HEK293 (cell line): ENCODE measurements around the gene MYLK.

Source experiments
- CTCF ChIA-PET: fragments of 350-600 bp; formaldehyde crosslinking; extraction: SDS; loops from one replicate; lab custom pipeline; 2021; ENCODE audit warnings: antibody characterized with exemption; lab: Yijun Ruan, JAX
- POLR2A ChIA-PET: fragments of 300-600 bp; formaldehyde crosslinking; extraction: SDS; loops from one replicate; lab custom pipeline; 2020; ENCODE audit warnings: antibody characterized with exemption, inconsistent platforms; lab: Yijun Ruan, JAX
- H3K27ac ChIP-seq: fragments of 200-500 bp; sonication (Bioruptor generic); 2 replicates; pipeline ENCODE4 v1.5.1; 2014; ENCODE audit warnings: low read depth, low read length, control low read depth, inconsistent platforms; ENCODE audit errors: extremely low read depth
- H3K36me3 ChIP-seq, 2 experiments: fragments of 200-500 bp in 1 of 2; sonication (Bioruptor generic) in 1 of 2; 1 replicate in 1 of 2; 2 replicates in 1 of 2; pipeline ENCODE4 v1.5.1; 2014 to 2017; ENCODE audit warnings: inconsistent platforms in 2 of 2, low read length in 2 of 2; ENCODE audit not compliant: control insufficient read depth in 2 of 2, insufficient read depth in 1 of 2
- H3K4me1 ChIP-seq: fragments of 200-500 bp; sonication (Bioruptor generic); 2 replicates; pipeline ENCODE4 v1.5.1; 2014; ENCODE audit warnings: mild to moderate bottlenecking, low read length, inconsistent platforms; ENCODE audit not compliant: control insufficient read depth, insufficient read depth
- H3K4me3 ChIP-seq: 2 replicates; pipeline ENCODE4 v1.5.1; 2011; ENCODE audit warnings: low read depth, mild to moderate bottlenecking, control low read depth, low read length, moderate library complexity
- H3K9me3 ChIP-seq: fragments of 200-500 bp; sonication (Bioruptor generic); 2 replicates; pipeline ENCODE4 v1.5.1; 2014; ENCODE audit warnings: low read depth, low read length, inconsistent platforms; ENCODE audit not compliant: control insufficient read depth, insufficient read depth
- GLIS2 ChIP-seq: fragments of 450-650 bp; formaldehyde crosslinking; IDR thresholded peaks from 2 replicates; pipeline ENCODE4 v1.5.1; 2016; ENCODE audit warnings: missing biosample characterization, missing genetic modification characterization
- KLF16 ChIP-seq: fragments of 450-650 bp; formaldehyde crosslinking; IDR thresholded peaks from 2 replicates; pipeline ENCODE4 v1.5.1; 2017; ENCODE audit warnings: missing biosample characterization, missing genetic modification characterization
- SP2 ChIP-seq: fragments of 450-650 bp; formaldehyde crosslinking; IDR thresholded peaks from 2 replicates; pipeline ENCODE4 v1.5.1; 2016; ENCODE audit warnings: missing biosample characterization, missing genetic modification characterization
- ZNF10 ChIP-seq: fragments of 450-650 bp; formaldehyde crosslinking; IDR thresholded peaks from 2 replicates; pipeline ENCODE4 v1.5.1; 2017; ENCODE audit warnings: missing biosample characterization, missing genetic modification characterization
- ZNF175 ChIP-seq: fragments of 450-650 bp; formaldehyde crosslinking; IDR thresholded peaks from 2 replicates; pipeline ENCODE4 v1.5.1; 2016; ENCODE audit warnings: missing biosample characterization, missing genetic modification characterization
- ZNF266 ChIP-seq: fragments of 450-650 bp; formaldehyde crosslinking; IDR thresholded peaks from 2 replicates; pipeline ENCODE4 v1.5.1; 2016; ENCODE audit warnings: missing biosample characterization, missing genetic modification characterization, low read depth
- ZNF302 ChIP-seq: fragments of 450-650 bp; formaldehyde crosslinking; IDR thresholded peaks from 2 replicates; pipeline ENCODE4 v1.5.1; 2016; ENCODE audit warnings: missing biosample characterization, missing genetic modification characterization, low read depth
- ZNF366 ChIP-seq: fragments of 450-650 bp; formaldehyde crosslinking; conservative IDR thresholded peaks from 2 replicates; pipeline ENCODE4 v1.5.1; 2016; ENCODE audit warnings: missing biosample characterization, missing genetic modification characterization
- ZNF404 ChIP-seq: fragments of 450-650 bp; formaldehyde crosslinking; IDR thresholded peaks from 2 replicates; pipeline ENCODE4 v1.5.1; 2017; ENCODE audit warnings: missing biosample characterization, missing genetic modification characterization
- ZNF433 ChIP-seq: fragments of 450-650 bp; formaldehyde crosslinking; IDR thresholded peaks from 2 replicates; pipeline ENCODE4 v1.5.1; 2016; ENCODE audit warnings: missing biosample characterization, missing genetic modification characterization, low read depth
- ZNF473 ChIP-seq: fragments of 450-650 bp; formaldehyde crosslinking; IDR thresholded peaks from 2 replicates; pipeline ENCODE4 v1.5.1; 2017; ENCODE audit warnings: missing biosample characterization, missing genetic modification characterization
- ZNF510 ChIP-seq: fragments of 450-650 bp; formaldehyde crosslinking; IDR thresholded peaks from 2 replicates; pipeline ENCODE4 v1.5.1; 2018; ENCODE audit warnings: mild to moderate bottlenecking, missing genetic modification characterization, missing biosample characterization; ENCODE audit not compliant: insufficient replicate concordance
- ZNF529 ChIP-seq: fragments of 450-650 bp; formaldehyde crosslinking; IDR thresholded peaks from 2 replicates; pipeline ENCODE4 v1.5.1; 2017; ENCODE audit warnings: missing genetic modification characterization, missing biosample characterization; ENCODE audit not compliant: insufficient replicate concordance
- ZNF558 ChIP-seq: fragments of 450-650 bp; formaldehyde crosslinking; IDR thresholded peaks from 2 replicates; pipeline ENCODE4 v1.5.1; 2016; ENCODE audit warnings: missing biosample characterization, missing genetic modification characterization
- ZNF701 ChIP-seq: fragments of 450-650 bp; formaldehyde crosslinking; IDR thresholded peaks from 2 replicates; pipeline ENCODE4 v1.5.1; 2016; ENCODE audit warnings: missing biosample characterization, missing genetic modification characterization
- ZSCAN30 ChIP-seq: fragments of 450-650 bp; IDR thresholded peaks from 2 replicates; pipeline ENCODE4 v1.5.1; 2018; ENCODE audit warnings: missing biosample characterization, mild to moderate bottlenecking, missing genetic modification characterization, moderate library complexity
- TF ChIP-seq, protein P1 (sequence below): fragments of 450-650 bp; formaldehyde crosslinking; IDR thresholded peaks from 2 replicates; pipeline ENCODE4 v1.5.1; 2017; ENCODE audit warnings: missing biosample characterization, missing genetic modification characterization
- TF ChIP-seq, protein P2 (sequence below): fragments of 450-650 bp; formaldehyde crosslinking; IDR thresholded peaks from 2 replicates; pipeline ENCODE4 v1.5.1; 2016; ENCODE audit warnings: missing biosample characterization, missing genetic modification characterization
- TF ChIP-seq, protein P3 (sequence below): fragments of 450-650 bp; IDR thresholded peaks from 2 replicates; pipeline ENCODE4 v1.5.1; 2018; ENCODE audit warnings: missing biosample characterization, mild to moderate bottlenecking, missing genetic modification characterization
- TF ChIP-seq, protein P4 (sequence below): fragments of 450-650 bp; formaldehyde crosslinking; IDR thresholded peaks from 2 replicates; pipeline ENCODE4 v1.5.1; 2016; ENCODE audit warnings: missing biosample characterization, missing genetic modification characterization
- TF ChIP-seq, protein P5 (sequence below): fragments of 450-650 bp; formaldehyde crosslinking; IDR thresholded peaks from 2 replicates; pipeline ENCODE4 v1.5.1; 2016; ENCODE audit warnings: missing biosample characterization, missing genetic modification characterization, low read depth

MYLK gene

DNA sequence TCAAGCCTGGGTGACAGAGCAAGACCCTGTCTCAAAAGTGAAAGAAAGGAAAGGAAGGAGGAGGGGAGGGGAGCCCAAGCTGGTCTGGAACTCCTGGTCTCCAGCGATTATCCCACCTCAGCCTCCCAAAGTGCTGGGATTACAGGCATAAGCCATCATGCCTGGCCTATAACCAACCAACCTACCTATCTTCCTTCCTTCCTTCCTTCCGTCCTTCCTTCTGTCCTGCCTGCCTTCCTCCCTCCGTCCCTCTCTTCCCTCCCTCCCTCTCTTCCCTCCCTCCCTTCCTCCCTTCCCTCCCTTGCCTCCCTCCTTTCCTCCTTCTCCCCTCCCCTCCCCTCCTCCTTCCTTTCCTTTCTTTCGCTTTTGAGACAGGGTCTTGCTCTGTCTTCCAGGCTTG is 242.6 kb downstream of the MYLK start:
- H3K9me3 ChIP-seq, result no peaks in the 10 kb centered on the region
- CTCF ChIA-PET, result interaction anchor here (0.6 to 6.9 kb wide), 23 partner anchors 9 to 1047 kb away, joined by 3 to 82 read pairs (median 4); no protein-coding TSS in a partner anchor
- peaks cover 0 to 10% of the 10 kb centered on the region in 2 experiments; a peak in 1 of 3 replicates for H3K36me3 ChIP-seq
- POLR2A ChIA-PET, result no interaction called here
- peak; percentile 73 for TF ChIP-seq ZNF366 (tag by site-specific recombination)
- TF ChIP-seq ZSCAN30 (tag by site-specific recombination), result no peak
- TF ChIP-seq, protein P1, sequence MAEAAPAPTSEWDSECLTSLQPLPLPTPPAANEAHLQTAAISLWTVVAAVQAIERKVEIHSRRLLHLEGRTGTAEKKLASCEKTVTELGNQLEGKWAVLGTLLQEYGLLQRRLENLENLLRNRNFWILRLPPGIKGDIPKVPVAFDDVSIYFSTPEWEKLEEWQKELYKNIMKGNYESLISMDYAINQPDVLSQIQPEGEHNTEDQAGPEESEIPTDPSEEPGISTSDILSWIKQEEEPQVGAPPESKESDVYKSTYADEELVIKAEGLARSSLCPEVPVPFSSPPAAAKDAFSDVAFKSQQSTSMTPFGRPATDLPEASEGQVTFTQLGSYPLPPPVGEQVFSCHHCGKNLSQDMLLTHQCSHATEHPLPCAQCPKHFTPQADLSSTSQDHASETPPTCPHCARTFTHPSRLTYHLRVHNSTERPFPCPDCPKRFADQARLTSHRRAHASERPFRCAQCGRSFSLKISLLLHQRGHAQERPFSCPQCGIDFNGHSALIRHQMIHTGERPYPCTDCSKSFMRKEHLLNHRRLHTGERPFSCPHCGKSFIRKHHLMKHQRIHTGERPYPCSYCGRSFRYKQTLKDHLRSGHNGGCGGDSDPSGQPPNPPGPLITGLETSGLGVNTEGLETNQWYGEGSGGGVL (tag by site-specific recombination), result peak; percentile 24; the same call in 1 of the 2 replicates
- H3K4me1 ChIP-seq, result no peaks in the 10 kb centered on the region
- no peak overlapping the region for H3K27ac ChIP-seq
- H3K4me3 ChIP-seq, result no peak overlapping the region

DNA sequence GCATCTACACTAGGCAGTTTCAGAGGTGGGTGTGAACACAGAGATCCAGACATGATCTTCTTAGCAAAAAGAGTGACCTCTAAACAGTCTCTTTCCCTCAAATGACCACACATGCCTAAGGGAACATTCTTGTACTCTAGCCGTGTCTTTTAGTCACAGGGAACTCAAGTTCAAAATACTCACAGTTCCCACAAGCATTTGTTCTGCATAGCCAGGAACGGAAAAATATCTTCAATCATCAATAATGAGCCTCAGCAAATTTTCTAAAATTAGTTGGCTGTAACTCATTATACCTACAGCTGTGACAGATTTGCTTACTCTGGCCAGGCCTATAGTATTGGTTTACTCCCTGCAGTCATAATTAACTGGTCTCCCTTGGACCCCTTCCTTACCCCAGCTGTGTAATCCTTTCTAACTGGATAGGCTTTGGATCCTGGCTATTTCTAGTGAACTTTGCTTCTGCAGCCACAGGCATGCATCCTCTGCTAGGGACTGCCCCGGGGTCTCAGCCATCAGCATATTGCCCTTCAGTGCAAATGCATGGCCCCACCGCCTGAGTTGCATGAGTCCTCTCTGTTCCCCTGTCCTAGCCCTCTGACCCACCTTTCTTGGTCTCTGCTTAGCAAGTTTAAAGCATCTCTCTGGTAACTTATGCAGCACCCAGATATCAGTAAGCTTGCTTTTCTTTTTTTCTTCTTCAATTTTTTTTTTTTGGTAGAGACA is 243.2 kb downstream of the MYLK start:
- Histone ChIP-seq H3K27ac (no peak overlapping the region), H3K4me1 (no peaks in the 10 kb centered on the region), H3K4me3 (no peak overlapping the region), H3K36me3 (peaks cover 0 to 7% of the 10 kb centered on the region in 2 experiments; a peak in 1 of 3 replicates), H3K9me3 (no peaks in the 10 kb centered on the region)
- ChIA-PET CTCF (interaction anchor here (0.6 to 6.9 kb wide), 5 partner anchors 8 to 689 kb away, joined by 4 to 82 read pairs (median 5); no protein-coding TSS in a partner anchor), POLR2A (no interaction called here)
- TF ChIP-seq, protein P2, sequence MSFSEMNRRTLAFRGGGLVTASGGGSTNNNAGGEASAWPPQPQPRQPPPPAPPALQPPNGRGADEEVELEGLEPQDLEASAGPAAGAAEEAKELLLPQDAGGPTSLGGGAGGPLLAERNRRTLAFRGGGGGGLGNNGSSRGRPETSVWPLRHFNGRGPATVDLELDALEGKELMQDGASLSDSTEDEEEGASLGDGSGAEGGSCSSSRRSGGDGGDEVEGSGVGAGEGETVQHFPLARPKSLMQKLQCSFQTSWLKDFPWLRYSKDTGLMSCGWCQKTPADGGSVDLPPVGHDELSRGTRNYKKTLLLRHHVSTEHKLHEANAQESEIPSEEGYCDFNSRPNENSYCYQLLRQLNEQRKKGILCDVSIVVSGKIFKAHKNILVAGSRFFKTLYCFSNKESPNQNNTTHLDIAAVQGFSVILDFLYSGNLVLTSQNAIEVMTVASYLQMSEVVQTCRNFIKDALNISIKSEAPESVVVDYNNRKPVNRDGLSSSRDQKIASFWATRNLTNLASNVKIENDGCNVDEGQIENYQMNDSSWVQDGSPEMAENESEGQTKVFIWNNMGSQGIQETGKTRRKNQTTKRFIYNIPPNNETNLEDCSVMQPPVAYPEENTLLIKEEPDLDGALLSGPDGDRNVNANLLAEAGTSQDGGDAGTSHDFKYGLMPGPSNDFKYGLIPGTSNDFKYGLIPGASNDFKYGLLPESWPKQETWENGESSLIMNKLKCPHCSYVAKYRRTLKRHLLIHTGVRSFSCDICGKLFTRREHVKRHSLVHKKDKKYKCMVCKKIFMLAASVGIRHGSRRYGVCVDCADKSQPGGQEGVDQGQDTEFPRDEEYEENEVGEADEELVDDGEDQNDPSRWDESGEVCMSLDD (tag by site-specific recombination), result no peak
- no peak for TF ChIP-seq ZNF558
- no peak for TF ChIP-seq ZNF433
- TF ChIP-seq, protein P3, sequence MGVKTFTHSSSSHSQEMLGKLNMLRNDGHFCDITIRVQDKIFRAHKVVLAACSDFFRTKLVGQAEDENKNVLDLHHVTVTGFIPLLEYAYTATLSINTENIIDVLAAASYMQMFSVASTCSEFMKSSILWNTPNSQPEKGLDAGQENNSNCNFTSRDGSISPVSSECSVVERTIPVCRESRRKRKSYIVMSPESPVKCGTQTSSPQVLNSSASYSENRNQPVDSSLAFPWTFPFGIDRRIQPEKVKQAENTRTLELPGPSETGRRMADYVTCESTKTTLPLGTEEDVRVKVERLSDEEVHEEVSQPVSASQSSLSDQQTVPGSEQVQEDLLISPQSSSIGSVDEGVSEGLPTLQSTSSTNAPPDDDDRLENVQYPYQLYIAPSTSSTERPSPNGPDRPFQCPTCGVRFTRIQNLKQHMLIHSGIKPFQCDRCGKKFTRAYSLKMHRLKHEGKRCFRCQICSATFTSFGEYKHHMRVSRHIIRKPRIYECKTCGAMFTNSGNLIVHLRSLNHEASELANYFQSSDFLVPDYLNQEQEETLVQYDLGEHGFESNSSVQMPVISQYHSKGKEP, result no peak
- no peak for TF ChIP-seq ZNF10
- TF ChIP-seq, protein P4, sequence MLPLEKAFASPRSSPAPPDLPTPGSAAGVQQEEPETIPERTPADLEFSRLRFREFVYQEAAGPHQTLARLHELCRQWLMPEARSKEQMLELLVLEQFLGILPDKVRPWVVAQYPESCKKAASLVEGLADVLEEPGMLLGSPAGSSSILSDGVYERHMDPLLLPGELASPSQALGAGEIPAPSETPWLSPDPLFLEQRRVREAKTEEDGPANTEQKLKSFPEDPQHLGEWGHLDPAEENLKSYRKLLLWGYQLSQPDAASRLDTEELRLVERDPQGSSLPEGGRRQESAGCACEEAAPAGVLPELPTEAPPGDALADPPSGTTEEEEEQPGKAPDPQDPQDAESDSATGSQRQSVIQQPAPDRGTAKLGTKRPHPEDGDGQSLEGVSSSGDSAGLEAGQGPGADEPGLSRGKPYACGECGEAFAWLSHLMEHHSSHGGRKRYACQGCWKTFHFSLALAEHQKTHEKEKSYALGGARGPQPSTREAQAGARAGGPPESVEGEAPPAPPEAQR (tag by site-specific recombination), result no peak
- no peak for TF ChIP-seq ZNF404
- no peak for TF ChIP-seq ZNF510 (tag by site-specific recombination)
- TF ChIP-seq KLF16, result no peak
- no peak for TF ChIP-seq ZNF473 (tag by site-specific recombination)
- no peak for TF ChIP-seq SP2 (tag by site-specific recombination)
- TF ChIP-seq ZNF529, result no peak
- no peak for TF ChIP-seq ZNF302
- TF ChIP-seq ZNF701, result no peak
- no peak for TF ChIP-seq GLIS2 (tag by site-specific recombination)
- TF ChIP-seq, protein P5, sequence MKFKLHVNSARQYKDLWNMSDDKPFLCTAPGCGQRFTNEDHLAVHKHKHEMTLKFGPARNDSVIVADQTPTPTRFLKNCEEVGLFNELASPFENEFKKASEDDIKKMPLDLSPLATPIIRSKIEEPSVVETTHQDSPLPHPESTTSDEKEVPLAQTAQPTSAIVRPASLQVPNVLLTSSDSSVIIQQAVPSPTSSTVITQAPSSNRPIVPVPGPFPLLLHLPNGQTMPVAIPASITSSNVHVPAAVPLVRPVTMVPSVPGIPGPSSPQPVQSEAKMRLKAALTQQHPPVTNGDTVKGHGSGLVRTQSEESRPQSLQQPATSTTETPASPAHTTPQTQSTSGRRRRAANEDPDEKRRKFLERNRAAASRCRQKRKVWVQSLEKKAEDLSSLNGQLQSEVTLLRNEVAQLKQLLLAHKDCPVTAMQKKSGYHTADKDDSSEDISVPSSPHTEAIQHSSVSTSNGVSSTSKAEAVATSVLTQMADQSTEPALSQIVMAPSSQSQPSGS, result no peak
- no peak for TF ChIP-seq ZNF266 (tag by site-specific recombination)
- TF ChIP-seq ZNF175, result no peak
